Measurements from ENCODE around the gene MT1A.

GRCh38 chr16:56617212-56618085, 21.0 kb upstream of the MT1A start:
- TF ChIP-seq ZC3H10 (CRISPR knock-in tag; IDR thresholded peaks at IDR 0.05): no peak
- no peak for TF ChIP-seq SNAI2 (CRISPR knock-in tag; IDR thresholded peaks at IDR 0.05)
- no peak for TF ChIP-seq PPARA (CRISPR knock-in tag; IDR thresholded peaks at IDR 0.05; ENCODE audit: borderline replicate concordance)
- TF ChIP-seq ZNF70 (CRISPR knock-in tag; IDR thresholded peaks at IDR 0.05): no peak
- no peak for TF ChIP-seq ZFP30 (CRISPR knock-in tag; IDR thresholded peaks at IDR 0.05)
- TF ChIP-seq, protein P1, sequence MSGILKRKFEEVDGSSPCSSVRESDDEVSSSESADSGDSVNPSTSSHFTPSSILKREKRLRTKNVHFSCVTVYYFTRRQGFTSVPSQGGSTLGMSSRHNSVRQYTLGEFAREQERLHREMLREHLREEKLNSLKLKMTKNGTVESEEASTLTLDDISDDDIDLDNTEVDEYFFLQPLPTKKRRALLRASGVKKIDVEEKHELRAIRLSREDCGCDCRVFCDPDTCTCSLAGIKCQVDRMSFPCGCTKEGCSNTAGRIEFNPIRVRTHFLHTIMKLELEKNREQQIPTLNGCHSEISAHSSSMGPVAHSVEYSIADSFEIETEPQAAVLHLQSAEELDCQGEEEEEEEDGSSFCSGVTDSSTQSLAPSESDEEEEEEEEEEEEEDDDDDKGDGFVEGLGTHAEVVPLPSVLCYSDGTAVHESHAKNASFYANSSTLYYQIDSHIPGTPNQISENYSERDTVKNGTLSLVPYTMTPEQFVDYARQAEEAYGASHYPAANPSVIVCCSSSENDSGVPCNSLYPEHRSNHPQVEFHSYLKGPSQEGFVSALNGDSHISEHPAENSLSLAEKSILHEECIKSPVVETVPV (CRISPR knock-in tag; IDR thresholded peaks at IDR 0.05): no peak
- no peak for TF ChIP-seq GLIS3 (CRISPR knock-in tag; IDR thresholded peaks at IDR 0.05)
- no peak for TF ChIP-seq PATZ1 (CRISPR knock-in tag; IDR thresholded peaks at IDR 0.05; ENCODE audit: borderline replicate concordance)
- TF ChIP-seq, protein P2, sequence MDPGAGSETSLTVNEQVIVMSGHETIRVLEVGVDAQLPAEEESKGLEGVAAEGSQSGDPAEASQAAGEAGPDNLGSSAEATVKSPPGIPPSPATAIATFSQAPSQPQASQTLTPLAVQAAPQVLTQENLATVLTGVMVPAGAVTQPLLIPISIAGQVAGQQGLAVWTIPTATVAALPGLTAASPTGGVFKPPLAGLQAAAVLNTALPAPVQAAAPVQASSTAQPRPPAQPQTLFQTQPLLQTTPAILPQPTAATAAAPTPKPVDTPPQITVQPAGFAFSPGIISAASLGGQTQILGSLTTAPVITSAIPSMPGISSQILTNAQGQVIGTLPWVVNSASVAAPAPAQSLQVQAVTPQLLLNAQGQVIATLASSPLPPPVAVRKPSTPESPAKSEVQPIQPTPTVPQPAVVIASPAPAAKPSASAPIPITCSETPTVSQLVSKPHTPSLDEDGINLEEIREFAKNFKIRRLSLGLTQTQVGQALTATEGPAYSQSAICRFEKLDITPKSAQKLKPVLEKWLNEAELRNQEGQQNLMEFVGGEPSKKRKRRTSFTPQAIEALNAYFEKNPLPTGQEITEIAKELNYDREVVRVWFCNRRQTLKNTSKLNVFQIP (CRISPR knock-in tag; IDR thresholded peaks at IDR 0.05; ENCODE audit: borderline replicate concordance, low read depth): no peak
- no peak for TF ChIP-seq CREB5 (CRISPR knock-in tag; IDR thresholded peaks at IDR 0.05; ENCODE audit: low read depth)
- TF ChIP-seq TOX (CRISPR knock-in tag; IDR thresholded peaks at IDR 0.05; ENCODE audit: borderline replicate concordance): no peak
